ENCODE measurements around the gene TTLL9. TPM values are rescaled to one million over a fixed set of nuclear protein-coding genes. Genes with fewer than 3 reads are reported as not detected.

Gene TTLL9
- total and polyA plus RNA-seq, 2 of the 13 experiments (the other 11 are each of a cell fraction or from before 2014, with no cell fraction given), result not detected

GRCh38 chr20:31962761-31963160, 92.3 kb downstream of the TTLL9 start:
- DNase-seq (ENCODE audit: low spot score) (no peak), ATAC-seq (no peak), FAIRE-seq (no peak)
- no peaks in the 10 kb centered on the region for H3K9me3 ChIP-seq (ENCODE audit: low read length)
- H3K4me2 ChIP-seq (ENCODE audit: low read depth, low read length), result no peak overlapping the region
- intact Hi-C loops (cut with micrococcal nuclease; ENCODE audit: unreplicated experiment), result no loop called here
- no peaks in the 10 kb centered on the region; the same call in 1 of the 2 replicates for H4K20me1 ChIP-seq (ENCODE audit: insufficient read depth, low read length)
- H3K4me1 ChIP-seq (ENCODE audit: insufficient read depth, low read length), result no peaks in the 10 kb centered on the region
- 0% methylated on average over 2 of the region's 2 CpGs for WGBS (ENCODE audit: low lambda C conversion rate)
- no peak overlapping the region for H2AFZ ChIP-seq (ENCODE audit: low read length)
- no peaks in the 10 kb centered on the region for H3K36me3 ChIP-seq (replicated peaks in 1 of 2; ENCODE audit: control insufficient read depth in 1 of 2, insufficient read depth in 2 of 2, low read length in 2 of 2)
- H3K4me3 ChIP-seq (replicated peaks in 1 of 3; ENCODE audit: insufficient read depth in 1 of 3, low read depth in 2 of 3, low read length in 3 of 3), result no peak overlapping the region
- TF ChIP-seq ZNF451 (CRISPR knock-in tag; IDR thresholded peaks at IDR 0.05), result no peak
- TF ChIP-seq RCOR2 (CRISPR knock-in tag; IDR thresholded peaks at IDR 0.05), result no peak
- TF ChIP-seq ZNF383 (CRISPR knock-in tag; IDR thresholded peaks at IDR 0.05; ENCODE audit: borderline replicate concordance), result no peak
- TF ChIP-seq ZNF142 (CRISPR knock-in tag; IDR thresholded peaks at IDR 0.05), result no peak
- TF ChIP-seq ZNF572 (CRISPR knock-in tag; IDR thresholded peaks at IDR 0.05), result no peak
- TF ChIP-seq YY1 (IDR thresholded peaks at IDR 0.05; ENCODE audit: insufficient read depth, insufficient replicate concordance, low read depth, low read length), result no peak
- TF ChIP-seq MXD1 (CRISPR knock-in tag; IDR thresholded peaks at IDR 0.05), result no peak
- TF ChIP-seq AGO1 (IDR thresholded peaks at IDR 0.05; ENCODE audit: low read depth, low read length, poor library complexity, severe bottlenecking), result no peak
- no peak for TF ChIP-seq MIXL1 (CRISPR knock-in tag; IDR thresholded peaks at IDR 0.05)
- no peak for TF ChIP-seq PCBP2 (optimal IDR thresholded peaks at IDR 0.05; ENCODE audit: low read depth, low read length, poor library complexity, severe bottlenecking)
- TF ChIP-seq CCDC6 (CRISPR knock-in tag; IDR thresholded peaks at IDR 0.05), result no peak
- no peak for TF ChIP-seq THRA (CRISPR knock-in tag; IDR thresholded peaks at IDR 0.05; ENCODE audit: borderline replicate concordance)
- no peak for TF ChIP-seq NR2F6 (IDR thresholded peaks at IDR 0.05)
- no peak for TF ChIP-seq NR2F6 (CRISPR knock-in tag; IDR thresholded peaks at IDR 0.05)
- no peak for TF ChIP-seq SMAD1 (CRISPR knock-in tag; IDR thresholded peaks at IDR 0.05; ENCODE audit: borderline replicate concordance, low read depth)
- no peak for TF ChIP-seq ZNF234 (CRISPR knock-in tag; conservative IDR thresholded peaks at IDR 0.05)
- H3K27me3 ChIP-seq (ENCODE audit: control insufficient read depth in 1 of 2, insufficient read depth in 2 of 2, low read length in 2 of 2), result peaks cover 0 to 4% of the 10 kb centered on the region in 2 experiments; a peak in 2 of 5 replicates
- ChIA-PET POLR2A (no interaction called here), CTCF (ENCODE audit: low intra/inter-chr PET ratio, low total read pairs) (no interaction called here)
- no peak overlapping the region for H3K27ac ChIP-seq (ENCODE audit: extremely low read length, insufficient read depth, low read length)
- in situ Hi-C loops (cut with HindIII; ENCODE audit: extremely low pct_ligation_motif_present, low pct_unique_long_range_greater_than_20kb), result no loop called here
- no peak overlapping the region for H3K9ac ChIP-seq (ENCODE audit: insufficient read depth, low read depth, low read length)
- no TSS peak for BruUV-seq (replicated peaks)
- no peaks in the 10 kb centered on the region for H3K79me2 ChIP-seq (ENCODE audit: insufficient read depth, low read length)

Data from HepG2 (cell line).